ENCODE data around the gene SLC16A1.
"Not testable (repeated sequence)": the region's sequence is repeated elsewhere in the genome, so short reads cannot be mapped to it uniquely, and the experiment has no call there.

DNA sequence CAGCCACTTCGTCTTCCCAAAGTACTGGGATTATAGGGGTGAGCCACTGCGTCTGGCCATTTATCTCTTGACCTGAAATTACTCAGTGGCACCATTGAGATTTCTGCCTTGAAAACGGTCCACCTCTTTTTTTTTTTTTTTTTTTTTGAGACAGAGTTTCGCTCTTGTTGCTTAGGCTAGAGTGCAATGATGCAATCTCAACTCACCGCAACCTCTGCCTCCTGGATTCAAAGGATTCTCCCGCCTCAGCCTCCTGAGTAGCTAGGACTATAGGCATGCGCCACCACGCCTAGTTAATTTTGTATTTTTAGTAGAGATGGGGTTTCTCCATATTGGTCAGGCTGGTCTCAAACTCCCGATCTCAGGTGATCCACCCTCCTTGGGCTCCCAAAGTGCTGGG is 39.0 kb upstream of the SLC16A1 start:
- TF ChIP-seq, protein P1, sequence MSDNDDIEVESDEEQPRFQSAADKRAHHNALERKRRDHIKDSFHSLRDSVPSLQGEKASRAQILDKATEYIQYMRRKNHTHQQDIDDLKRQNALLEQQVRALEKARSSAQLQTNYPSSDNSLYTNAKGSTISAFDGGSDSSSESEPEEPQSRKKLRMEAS (IDR thresholded peaks at IDR 0.05; ENCODE audit: insufficient read depth, insufficient read length) = not testable (repeated sequence)
- TF ChIP-seq POLR2AphosphoS5 (IDR thresholded peaks at IDR 0.05; ENCODE audit: insufficient read depth, low read depth, low read length) = not testable (repeated sequence)
- TF ChIP-seq, protein P2, sequence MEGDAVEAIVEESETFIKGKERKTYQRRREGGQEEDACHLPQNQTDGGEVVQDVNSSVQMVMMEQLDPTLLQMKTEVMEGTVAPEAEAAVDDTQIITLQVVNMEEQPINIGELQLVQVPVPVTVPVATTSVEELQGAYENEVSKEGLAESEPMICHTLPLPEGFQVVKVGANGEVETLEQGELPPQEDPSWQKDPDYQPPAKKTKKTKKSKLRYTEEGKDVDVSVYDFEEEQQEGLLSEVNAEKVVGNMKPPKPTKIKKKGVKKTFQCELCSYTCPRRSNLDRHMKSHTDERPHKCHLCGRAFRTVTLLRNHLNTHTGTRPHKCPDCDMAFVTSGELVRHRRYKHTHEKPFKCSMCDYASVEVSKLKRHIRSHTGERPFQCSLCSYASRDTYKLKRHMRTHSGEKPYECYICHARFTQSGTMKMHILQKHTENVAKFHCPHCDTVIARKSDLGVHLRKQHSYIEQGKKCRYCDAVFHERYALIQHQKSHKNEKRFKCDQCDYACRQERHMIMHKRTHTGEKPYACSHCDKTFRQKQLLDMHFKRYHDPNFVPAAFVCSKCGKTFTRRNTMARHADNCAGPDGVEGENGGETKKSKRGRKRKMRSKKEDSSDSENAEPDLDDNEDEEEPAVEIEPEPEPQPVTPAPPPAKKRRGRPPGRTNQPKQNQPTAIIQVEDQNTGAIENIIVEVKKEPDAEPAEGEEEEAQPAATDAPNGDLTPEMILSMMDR (IDR thresholded peaks at IDR 0.05; ENCODE audit: extremely low read depth in 1 of 2, insufficient read depth in 1 of 2, low read depth in 1 of 2, low read length in 2 of 2) = not testable (repeated sequence)

Data from endothelial cell of umbilical vein (primary cell).